GM12801 (cell line): ENCODE measurements around the gene PRRC2B.

Source experiments
- TF ChIP-seq, protein P1 (sequence below): IDR thresholded peaks from one replicate; pipeline ENCODE4 v1.5.1; 2011; ENCODE audit warnings: control low read depth; ENCODE audit not compliant: insufficient read length; ENCODE audit errors: extremely low read depth

Gene PRRC2B

DNA sequence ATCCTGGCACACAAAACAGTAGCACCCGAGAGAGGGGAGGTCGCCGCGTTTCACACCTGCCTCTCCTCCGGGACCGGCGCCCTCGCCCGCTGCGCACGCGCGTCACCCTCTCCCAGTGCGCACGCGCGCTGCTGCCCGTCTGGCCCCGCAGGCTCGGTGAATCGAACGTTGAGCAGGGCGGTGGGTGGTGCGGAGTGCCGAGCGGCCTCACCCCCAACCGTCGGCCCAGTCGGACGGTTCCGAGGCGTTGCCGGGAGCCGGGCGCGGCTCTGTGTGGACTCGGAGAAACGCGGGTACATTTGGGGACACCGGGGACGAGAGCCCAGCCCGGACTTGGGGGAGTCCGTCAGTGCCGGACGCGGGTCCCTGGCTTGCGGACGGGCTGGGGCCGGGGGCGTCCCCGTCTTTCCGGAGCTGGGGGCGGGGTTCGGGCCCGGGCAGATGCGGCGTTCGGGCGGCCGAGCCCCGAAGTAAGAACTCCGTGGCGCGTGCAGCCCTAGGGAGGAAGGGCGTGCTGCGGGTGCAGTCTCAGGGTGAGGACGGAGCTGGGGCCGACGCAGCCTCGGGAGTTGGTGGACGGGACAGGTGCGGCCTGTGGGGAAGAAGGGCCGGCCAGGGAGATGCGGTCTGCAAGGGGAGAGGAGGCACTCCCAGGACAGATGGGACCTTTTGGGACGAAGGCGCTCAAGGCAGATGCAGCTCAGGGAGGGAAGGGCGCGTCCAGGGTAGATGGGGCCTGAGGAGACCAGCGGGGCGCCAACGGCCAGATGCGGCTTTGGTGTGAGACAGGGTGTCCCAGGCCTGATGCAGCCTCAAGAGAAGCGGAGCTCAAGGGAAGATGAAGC lies 109.1 kb downstream of the PRRC2B start, which contains the start of gene POMT1:
TSS of gene POMT1 (plus strand) at position 138 of the 845 bp plus-strand sequence. CDS start 1,301 bp downstream, outside the sequence.
- TF ChIP-seq, protein P1, sequence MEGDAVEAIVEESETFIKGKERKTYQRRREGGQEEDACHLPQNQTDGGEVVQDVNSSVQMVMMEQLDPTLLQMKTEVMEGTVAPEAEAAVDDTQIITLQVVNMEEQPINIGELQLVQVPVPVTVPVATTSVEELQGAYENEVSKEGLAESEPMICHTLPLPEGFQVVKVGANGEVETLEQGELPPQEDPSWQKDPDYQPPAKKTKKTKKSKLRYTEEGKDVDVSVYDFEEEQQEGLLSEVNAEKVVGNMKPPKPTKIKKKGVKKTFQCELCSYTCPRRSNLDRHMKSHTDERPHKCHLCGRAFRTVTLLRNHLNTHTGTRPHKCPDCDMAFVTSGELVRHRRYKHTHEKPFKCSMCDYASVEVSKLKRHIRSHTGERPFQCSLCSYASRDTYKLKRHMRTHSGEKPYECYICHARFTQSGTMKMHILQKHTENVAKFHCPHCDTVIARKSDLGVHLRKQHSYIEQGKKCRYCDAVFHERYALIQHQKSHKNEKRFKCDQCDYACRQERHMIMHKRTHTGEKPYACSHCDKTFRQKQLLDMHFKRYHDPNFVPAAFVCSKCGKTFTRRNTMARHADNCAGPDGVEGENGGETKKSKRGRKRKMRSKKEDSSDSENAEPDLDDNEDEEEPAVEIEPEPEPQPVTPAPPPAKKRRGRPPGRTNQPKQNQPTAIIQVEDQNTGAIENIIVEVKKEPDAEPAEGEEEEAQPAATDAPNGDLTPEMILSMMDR: no peak

DNA sequence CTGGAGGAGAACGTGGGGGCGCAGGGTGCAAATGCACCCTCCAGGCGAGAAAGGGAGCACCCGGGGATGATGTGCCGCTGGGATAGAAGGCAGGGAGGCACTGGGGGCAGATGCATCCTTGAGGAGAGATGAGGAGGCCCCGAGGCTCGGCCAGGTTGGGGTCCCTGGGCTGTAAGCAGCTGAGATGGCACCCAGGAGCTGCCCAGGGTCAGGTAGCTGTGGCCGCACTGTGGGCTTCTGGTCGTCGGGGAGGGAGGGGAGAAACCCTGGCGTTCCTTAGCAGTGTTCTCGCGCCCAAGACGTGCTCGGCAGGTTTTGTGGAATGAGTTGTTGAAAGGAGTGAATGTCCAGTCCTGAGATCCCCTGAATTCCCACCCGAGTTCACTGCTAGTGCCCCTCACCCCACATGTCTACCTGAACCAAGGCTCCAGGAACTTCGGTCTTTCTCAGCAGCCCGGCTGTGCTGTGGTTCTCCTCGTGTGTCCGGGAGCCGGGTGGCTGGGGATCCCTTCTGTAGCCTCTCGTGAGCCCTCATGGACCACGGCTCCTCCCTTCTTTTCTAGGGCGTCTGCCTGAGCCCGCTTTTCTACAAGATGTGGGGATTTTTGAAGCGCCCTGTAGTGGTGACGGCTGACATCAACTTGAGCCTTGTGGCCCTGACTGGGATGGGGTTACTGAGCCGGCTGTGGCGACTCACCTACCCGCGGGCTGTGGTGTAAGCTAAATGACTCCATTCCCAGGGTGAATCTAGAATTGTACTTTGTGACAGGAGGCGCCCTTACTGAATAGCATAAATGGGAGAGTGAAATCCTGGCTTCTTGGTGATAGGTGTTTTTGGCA lies 110.0 kb downstream of the PRRC2B start:
- TF ChIP-seq, protein P1: no peak

DNA sequence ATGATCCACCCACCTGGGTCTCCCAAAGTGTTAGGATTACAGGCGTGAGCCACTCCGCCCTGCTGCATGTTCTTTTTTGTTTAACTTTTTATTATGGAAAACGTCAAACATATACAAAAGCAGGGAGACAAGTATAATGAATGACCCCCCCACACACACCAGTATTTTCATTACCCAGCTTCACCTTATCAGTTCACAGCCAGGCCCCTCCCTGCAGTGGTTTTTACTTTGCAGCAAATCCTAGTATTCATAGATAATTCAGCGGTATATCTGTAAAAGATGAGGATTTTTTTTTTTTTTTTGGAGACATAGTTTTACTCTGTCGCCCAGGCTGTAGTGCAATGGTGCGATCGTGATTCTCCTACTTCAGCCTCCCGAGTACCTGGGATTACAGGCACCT lies 111.1 kb downstream of the PRRC2B start:
- TF ChIP-seq, protein P1: no peak

DNA sequence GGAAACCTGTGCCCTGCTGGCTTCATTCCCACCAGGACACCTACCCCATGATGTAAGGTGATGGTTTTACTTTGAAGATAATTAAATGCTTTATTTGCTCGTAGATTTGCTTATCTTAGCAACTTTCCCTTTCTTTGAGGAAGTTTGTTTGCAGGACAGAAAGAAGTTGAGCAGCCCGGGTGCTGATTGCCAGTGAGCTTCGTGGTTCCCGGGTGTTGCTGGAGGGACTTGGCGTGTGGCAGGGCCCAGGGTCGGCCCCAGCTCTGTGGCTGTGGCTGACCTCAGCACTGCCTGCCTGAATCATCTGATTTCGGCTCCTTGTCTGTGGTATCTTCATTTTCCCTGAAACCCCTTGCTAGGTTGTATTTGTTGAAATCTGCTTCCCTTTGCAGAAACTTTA lies 117.5 kb downstream of the PRRC2B start:
- TF ChIP-seq, protein P1: no peak

DNA sequence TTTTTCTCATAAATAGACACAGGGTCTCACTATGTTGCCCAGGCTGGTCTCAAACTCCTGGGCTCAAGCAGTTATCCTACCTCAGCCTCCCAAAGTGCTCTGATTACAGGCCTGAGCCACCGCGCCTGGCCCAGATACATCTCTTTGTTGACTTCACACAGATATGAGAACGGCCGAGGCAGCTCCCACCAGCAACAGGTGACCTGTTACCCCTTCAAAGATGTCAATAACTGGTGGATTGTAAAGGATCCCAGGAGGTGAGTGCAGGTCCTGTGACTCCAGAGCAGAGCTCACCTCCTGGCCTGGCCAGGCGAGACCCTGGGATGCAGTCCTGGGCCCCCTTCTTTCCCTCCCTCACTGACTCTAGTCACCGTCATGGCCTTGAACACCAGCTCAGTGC lies 118.0 kb downstream of the PRRC2B start:
- TF ChIP-seq, protein P1: no peak

DNA sequence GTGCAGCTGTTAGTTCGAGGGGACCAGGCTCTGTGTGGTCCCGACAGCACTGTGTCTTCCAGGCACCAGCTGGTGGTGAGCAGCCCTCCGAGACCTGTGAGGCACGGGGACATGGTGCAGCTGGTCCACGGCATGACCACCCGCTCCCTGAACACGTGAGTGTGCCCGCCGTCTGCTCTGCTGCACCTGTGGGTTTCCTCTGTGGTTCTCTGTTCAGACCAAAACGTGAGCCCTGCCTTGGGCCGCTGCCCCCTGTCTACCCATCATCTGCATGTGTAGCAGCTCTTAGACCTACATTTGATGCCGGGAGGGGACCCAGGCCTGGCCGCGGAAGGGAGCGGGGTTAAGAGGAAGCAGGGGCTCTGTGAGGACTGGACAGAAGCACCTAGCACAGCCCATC lies 119.3 kb downstream of the PRRC2B start:
- TF ChIP-seq, protein P1: no peak

DNA sequence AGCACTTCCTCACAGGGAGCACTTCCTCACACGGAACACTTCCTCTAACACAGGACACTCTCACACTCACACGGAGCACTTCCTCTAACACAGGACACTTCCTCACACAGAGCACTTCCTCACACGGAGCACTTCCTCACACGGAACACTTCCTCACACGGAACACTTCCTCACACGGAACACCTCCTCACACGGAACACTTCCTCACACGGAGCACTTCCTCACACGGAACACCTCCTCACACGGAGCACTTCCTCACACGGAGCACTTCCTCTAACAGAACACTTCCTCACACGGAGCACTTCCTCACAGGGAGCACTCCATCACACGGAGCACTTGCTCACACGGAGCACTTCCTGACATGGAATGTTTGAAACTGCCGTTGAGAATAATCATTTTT lies 122.2 kb downstream of the PRRC2B start:
- TF ChIP-seq, protein P1: no peak
